HepG2 (cell line): ENCODE data around the gene MDP1. TPM values are rescaled to one million over a fixed set of nuclear protein-coding genes. Genes with fewer than 3 reads are reported as not detected.

Experiments used
- ADNP ChIP-seq: sonication (generic); formaldehyde crosslinking; IDR thresholded peaks from 2 replicates; pipeline ENCODE4 v1.4.0; 2020; ENCODE audit warnings: missing genetic modification reagents
- FOXA1 ChIP-seq, 2 experiments: fragments of 450-650 bp in 1 of 2; sonication (generic) in 1 of 2; formaldehyde crosslinking in 1 of 2; IDR thresholded peaks; 2 replicates each; pipeline versions ENCODE4 v1.4.0 to v1.6.1; 2016 to 2020; ENCODE audit warnings: missing genetic modification reagents in 1 of 2
- KAT8 ChIP-seq: IDR thresholded peaks from 2 replicates; pipeline ENCODE4 v1.6.1; 2016; ENCODE audit warnings: missing genetic modification reagents, missing compliant biosample characterization
- KDM5A ChIP-seq: fragments of 200-600 bp; sonication (generic); IDR thresholded peaks from 2 replicates; pipeline ENCODE4 v1.7.0; 2018; ENCODE audit warnings: antibody characterized with exemption, mild to moderate bottlenecking, low read length, borderline replicate concordance
- NFE2L1 ChIP-seq: sonication (generic); formaldehyde crosslinking; IDR thresholded peaks from 2 replicates; pipeline ENCODE4 v1.4.0; 2020; ENCODE audit warnings: missing genetic modification reagents, mild to moderate bottlenecking, borderline replicate concordance
- RXRB ChIP-seq: IDR thresholded peaks from 2 replicates; pipeline ENCODE4 v1.6.1; 2016; ENCODE audit warnings: borderline replicate concordance, missing genetic modification reagents, missing compliant biosample characterization
- ZBTB21 ChIP-seq: sonication (generic); formaldehyde crosslinking; IDR thresholded peaks from 2 replicates; pipeline ENCODE4 v1.4.0; 2020; ENCODE audit warnings: missing genetic modification reagents
- ZBTB8A ChIP-seq: sonication (generic); formaldehyde crosslinking; IDR thresholded peaks from 2 replicates; pipeline ENCODE4 v1.4.0; 2020; ENCODE audit warnings: mild to moderate bottlenecking, low read depth, missing genetic modification reagents, borderline replicate concordance
- ZNF382 ChIP-seq: sonication (generic); formaldehyde crosslinking; IDR thresholded peaks from 2 replicates; pipeline ENCODE4 v1.5.0; 2020; ENCODE audit warnings: missing genetic modification reagents, mild to moderate bottlenecking, borderline replicate concordance
- ZNF543 ChIP-seq: sonication (generic); formaldehyde crosslinking; IDR thresholded peaks from 2 replicates; pipeline ENCODE4 v1.4.0; 2020; ENCODE audit warnings: mild to moderate bottlenecking, missing genetic modification reagents
- ZNF816 ChIP-seq: sonication (generic); formaldehyde crosslinking; IDR thresholded peaks from 2 replicates; pipeline ENCODE4 v1.8.0; 2022; ENCODE audit warnings: missing genetic modification reagents, mild to moderate bottlenecking, borderline replicate concordance
- ZSCAN20 ChIP-seq: sonication (generic); formaldehyde crosslinking; IDR thresholded peaks from 2 replicates; pipeline ENCODE4 v1.4.0; 2020; ENCODE audit warnings: missing genetic modification reagents, mild to moderate bottlenecking, borderline replicate concordance
- polyA plus RNA-seq, 8 experiments: library from polyadenylated mRNA; depleted of rRNA in 3 of 8; stranded (reverse) in 7 of 8; unstranded in 1 of 8; fragments of >200 nt; fragmentation: Illumina TruSeq in 4 of 8; extraction: Trizol in 4 of 8; gene quantifications; 2 replicates each; pipeline versions ENCODE4 v1.2.1 to v1.2.3, GENCODE V29; 2011 to 2016; ENCODE audit warnings: low read depth in 4 of 8, missing spikeins in 1 of 8, mixed read lengths in 1 of 8; ENCODE audit not compliant: insufficient read depth in 1 of 8
- total RNA-seq, 5 experiments: library from RNA; depleted of rRNA; stranded (reverse); fragments of >200 nt; fragmentation: Illumina TruSeq; extraction: Trizol; gene quantifications; 2 replicates each; pipeline ENCODE4 v1.2.3, GENCODE V29; 2016; ENCODE audit warnings: low read depth in 1 of 5
- TF ChIP-seq, protein P1 (sequence below): sonication (generic); formaldehyde crosslinking; IDR thresholded peaks from 2 replicates; pipeline ENCODE4 v1.9.0; 2021; ENCODE audit warnings: missing genetic modification reagents, borderline replicate concordance
- TF ChIP-seq, protein P2 (sequence below): sonication (generic); formaldehyde crosslinking; IDR thresholded peaks from 2 replicates; pipeline ENCODE4 v1.4.0; 2020; ENCODE audit warnings: mild to moderate bottlenecking, missing genetic modification reagents
- TF ChIP-seq, protein P3 (sequence below): IDR thresholded peaks from 2 replicates; pipeline ENCODE4 v1.6.1; 2016; ENCODE audit warnings: missing compliant biosample characterization, missing genetic modification reagents, borderline replicate concordance

The MDP1 gene
- total and polyA plus RNA-seq, 2 of the 13 experiments (the other 11 are each of a cell fraction or from before 2014, with no cell fraction given), result 44.1 to 48.7 TPM

DNA sequence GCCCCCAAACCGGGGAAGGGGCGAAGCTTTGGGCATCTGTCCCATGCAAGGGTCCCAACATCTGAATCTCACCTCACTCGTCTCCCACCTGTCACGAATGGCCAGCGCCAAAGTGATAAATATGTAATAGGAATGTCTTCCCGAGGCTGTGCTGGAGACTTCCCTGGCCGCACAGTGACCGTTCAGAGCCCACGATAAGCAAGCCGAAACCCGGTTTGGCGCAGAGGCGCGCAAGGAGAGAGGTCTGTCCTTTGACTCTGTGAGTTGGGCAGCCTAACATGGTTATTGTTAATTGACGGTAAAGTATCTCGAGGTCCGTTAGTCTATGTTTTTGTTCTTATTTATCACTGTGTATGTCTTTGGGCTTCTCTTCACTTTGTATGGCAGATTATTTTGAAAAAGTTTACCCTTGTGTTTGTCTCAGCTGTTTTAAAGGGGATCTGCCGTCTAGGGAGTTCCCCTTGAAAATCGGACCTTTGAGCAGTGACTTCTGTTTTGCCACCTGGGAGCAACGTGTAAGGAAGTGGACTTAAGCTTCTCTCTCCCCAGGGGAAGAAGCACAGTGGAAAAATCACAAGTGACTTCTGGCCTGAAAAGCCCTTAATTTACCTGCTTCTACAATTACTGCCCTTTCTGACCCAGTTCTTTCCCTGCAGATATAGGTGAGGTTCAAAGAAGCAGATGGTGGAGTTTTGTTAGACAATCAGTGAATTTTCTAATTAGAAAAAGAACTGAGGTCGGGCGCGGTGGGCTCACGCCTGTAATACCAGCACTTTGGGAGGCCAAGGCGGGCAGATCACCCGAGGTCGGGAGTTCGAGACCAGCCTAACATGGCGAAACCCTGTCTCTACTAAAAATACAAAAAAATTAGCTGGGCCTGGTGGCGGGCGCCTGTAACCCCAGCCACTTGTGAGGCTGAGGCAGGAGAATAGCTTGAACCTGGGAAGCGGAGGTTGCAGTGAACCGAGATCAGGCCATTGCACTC is 19.5 kb downstream of the MDP1 start (continued):
- TF ChIP-seq, protein P1, sequence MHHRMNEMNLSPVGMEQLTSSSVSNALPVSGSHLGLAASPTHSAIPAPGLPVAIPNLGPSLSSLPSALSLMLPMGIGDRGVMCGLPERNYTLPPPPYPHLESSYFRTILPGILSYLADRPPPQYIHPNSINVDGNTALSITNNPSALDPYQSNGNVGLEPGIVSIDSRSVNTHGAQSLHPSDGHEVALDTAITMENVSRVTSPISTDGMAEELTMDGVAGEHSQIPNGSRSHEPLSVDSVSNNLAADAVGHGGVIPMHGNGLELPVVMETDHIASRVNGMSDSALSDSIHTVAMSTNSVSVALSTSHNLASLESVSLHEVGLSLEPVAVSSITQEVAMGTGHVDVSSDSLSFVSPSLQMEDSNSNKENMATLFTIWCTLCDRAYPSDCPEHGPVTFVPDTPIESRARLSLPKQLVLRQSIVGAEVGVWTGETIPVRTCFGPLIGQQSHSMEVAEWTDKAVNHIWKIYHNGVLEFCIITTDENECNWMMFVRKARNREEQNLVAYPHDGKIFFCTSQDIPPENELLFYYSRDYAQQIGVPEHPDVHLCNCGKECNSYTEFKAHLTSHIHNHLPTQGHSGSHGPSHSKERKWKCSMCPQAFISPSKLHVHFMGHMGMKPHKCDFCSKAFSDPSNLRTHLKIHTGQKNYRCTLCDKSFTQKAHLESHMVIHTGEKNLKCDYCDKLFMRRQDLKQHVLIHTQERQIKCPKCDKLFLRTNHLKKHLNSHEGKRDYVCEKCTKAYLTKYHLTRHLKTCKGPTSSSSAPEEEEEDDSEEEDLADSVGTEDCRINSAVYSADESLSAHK, result no peak
- TF ChIP-seq, protein P2, sequence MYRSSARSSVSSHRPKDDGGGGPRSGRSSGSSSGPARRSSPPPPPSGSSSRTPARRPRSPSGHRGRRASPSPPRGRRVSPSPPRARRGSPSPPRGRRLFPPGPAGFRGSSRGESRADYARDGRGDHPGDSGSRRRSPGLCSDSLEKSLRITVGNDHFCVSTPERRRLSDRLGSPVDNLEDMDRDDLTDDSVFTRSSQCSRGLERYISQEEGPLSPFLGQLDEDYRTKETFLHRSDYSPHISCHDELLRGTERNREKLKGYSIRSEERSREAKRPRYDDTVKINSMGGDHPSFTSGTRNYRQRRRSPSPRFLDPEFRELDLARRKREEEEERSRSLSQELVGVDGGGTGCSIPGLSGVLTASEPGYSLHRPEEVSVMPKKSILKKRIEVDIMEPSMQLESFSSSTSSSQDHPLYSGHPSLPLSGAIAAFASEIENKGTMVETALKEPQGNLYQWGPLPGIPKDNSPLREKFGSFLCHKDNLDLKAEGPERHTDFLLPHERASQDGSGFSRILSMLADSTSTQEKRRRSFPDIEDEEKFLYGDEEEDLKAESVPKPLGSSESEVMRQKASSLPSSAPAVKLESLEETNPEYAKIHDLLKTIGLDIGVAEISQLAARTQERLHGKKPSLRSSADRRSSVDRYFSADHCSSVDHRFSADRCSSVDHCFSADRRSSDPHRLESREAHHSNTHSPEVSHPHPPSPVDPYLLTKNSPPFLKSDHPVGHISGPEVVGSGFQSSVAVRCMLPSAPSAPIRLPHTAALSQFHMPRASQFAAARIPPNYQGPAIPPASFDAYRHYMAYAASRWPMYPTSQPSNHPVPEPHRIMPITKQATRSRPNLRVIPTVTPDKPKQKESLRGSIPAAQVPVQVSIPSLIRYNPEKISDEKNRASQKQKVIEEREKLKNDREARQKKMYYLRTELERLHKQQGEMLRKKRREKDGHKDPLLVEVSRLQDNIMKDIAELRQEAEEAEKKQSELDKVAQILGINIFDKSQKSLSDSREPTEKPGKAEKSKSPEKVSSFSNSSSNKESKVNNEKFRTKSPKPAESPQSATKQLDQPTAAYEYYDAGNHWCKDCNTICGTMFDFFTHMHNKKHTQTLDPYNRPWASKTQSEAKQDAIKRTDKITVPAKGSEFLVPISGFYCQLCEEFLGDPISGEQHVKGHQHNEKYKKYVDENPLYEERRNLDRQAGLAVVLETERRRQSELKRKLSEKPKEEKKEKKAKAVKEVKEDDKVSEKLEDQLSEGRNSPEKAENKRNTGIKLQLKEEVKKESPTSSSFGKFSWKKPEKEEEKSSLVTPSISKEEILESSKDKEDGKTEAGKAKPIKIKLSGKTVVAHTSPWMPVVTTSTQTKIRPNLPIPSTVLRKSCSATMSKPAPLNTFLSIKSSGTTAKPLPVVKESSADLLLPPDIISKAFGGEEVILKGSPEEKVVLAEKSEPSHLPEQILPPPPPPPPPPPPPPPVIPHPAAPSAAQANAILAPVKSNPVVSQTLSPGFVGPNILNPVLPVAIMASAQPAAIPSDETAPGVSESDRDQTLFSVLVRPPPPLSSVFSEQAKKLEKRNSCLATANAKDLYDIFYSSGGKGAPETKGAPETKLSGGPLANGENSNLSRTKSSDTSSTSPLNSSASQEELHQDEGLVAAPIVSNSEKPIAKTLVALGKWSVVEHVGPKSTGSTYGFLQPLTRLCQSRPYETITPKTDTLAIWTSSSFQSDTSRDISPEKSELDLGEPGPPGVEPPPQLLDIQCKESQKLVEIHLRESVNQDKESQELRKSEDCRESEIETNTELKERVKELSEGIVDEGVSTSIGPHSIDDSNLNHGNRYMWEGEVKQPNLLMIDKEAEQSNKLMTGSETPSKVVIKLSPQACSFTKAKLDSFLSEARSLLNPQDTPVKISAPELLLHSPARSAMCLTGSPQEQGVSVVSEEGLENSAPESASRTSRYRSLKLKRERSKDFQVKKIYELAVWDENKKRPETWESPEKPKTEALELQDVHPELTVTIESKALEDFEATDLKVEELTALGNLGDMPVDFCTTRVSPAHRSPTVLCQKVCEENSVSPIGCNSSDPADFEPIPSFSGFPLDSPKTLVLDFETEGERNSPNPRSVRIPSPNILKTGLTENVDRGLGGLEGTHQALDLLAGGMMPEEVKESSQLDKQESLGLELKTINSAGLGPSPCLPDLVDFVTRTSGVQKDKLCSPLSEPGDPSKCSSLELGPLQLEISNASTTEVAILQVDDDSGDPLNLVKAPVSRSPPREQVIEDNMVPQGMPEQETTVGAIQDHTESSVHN, result 0 out of 2 replicates have a peak, but pooled peaks have one; percentile 13
- no peak for TF ChIP-seq ZNF382 (CRISPR knock-in tag)
- TF ChIP-seq ADNP (CRISPR knock-in tag), result peak; percentile 78
- no peak for TF ChIP-seq KAT8 (CRISPR knock-in tag)
- no peak for TF ChIP-seq ZNF543
- no peak for TF ChIP-seq RXRB (CRISPR knock-in tag)
- 0 out of 2 replicates have a peak, but pooled peaks have one; percentile 25 for TF ChIP-seq ZBTB21 (CRISPR knock-in tag)
- TF ChIP-seq ZNF816, result no peak
- TF ChIP-seq, protein P3, sequence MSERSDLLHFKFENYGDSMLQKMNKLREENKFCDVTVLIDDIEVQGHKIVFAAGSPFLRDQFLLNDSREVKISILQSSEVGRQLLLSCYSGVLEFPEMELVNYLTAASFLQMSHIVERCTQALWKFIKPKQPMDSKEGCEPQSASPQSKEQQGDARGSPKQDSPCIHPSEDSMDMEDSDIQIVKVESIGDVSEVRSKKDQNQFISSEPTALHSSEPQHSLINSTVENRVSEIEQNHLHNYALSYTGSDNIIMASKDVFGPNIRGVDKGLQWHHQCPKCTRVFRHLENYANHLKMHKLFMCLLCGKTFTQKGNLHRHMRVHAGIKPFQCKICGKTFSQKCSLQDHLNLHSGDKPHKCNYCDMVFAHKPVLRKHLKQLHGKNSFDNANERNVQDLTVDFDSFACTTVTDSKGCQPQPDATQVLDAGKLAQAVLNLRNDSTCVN, result no peak
- peak; percentile 29; the same call in 1 of the 2 replicates for TF ChIP-seq ZSCAN20
- no peak for TF ChIP-seq NFE2L1 (CRISPR knock-in tag)
- no peak; the same call in 1 of the 2 replicates for TF ChIP-seq KDM5A
- TF ChIP-seq FOXA1 (IDR thresholded peaks at IDR 0.05), result no peak
- no peak for TF ChIP-seq FOXA1 (CRISPR knock-in tag; IDR thresholded peaks at IDR 0.05)
- no peak for TF ChIP-seq ZBTB8A
